Cardiac fibroblast (primary cell): ENCODE results near the gene PITPNM3.

Experiments
- DNase-seq, 2 donors: peaks; one replicate each; pipeline versions ENCODE4 v3.0.0 to v3.0.0-alpha.2; 2010; ENCODE audit warnings: low read depth in 2 of 2
- H3K4me3 ChIP-seq, 2 donors: replicated peaks in 1 of 2; 1 replicate in 1 of 2; 2 replicates in 1 of 2; pipeline ENCODE4 v1.5.1; 2011; ENCODE audit warnings: low read depth in 2 of 2, low read length in 2 of 2, mild to moderate bottlenecking in 2 of 2, moderate library complexity in 1 of 2
- TF ChIP-seq, protein P1 (sequence below): IDR thresholded peaks from one replicate; pipeline ENCODE4 v1.5.1; 2011; ENCODE audit warnings: low read depth, mild to moderate bottlenecking, low read length, inconsistent platforms

Gene PITPNM3

DNA sequence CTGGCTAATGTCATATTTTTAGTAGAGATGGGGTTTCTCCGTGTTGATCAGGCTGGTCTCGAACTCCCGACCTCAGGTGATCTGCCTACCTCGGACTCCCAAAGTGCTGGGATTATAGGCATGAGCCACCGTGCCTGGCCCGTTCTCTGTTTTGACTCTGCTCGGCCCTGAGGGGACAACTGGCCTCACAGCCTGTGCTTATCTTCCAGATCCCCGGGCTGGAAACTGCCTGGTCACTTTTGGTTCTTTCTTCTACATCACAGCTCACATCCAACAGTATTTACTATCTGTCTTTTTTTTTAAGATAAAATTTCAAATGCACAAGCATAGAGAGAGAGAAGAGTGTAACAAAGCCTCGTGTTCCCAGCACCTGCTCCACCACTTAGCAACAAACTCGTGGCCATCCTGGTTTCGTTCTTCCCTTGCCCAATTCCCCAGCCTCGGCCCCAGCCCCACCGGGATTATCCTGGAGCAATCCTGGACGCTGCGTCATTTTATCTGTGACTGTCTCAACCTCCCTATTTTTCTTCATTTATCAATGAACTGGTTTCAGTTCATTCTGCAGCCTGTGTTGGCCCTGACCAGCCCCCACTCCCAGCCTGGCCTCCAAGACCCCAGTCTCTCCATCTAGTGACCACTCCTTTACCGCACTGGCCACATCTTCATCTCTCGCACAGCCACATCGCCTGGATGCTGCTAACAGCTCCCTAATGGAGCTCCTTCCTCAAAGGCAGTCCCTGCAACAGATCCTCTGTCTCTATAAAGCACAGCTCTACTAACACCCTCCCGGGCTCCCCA is 91.0 kb downstream of the PITPNM3 start:
- TF ChIP-seq, protein P1, sequence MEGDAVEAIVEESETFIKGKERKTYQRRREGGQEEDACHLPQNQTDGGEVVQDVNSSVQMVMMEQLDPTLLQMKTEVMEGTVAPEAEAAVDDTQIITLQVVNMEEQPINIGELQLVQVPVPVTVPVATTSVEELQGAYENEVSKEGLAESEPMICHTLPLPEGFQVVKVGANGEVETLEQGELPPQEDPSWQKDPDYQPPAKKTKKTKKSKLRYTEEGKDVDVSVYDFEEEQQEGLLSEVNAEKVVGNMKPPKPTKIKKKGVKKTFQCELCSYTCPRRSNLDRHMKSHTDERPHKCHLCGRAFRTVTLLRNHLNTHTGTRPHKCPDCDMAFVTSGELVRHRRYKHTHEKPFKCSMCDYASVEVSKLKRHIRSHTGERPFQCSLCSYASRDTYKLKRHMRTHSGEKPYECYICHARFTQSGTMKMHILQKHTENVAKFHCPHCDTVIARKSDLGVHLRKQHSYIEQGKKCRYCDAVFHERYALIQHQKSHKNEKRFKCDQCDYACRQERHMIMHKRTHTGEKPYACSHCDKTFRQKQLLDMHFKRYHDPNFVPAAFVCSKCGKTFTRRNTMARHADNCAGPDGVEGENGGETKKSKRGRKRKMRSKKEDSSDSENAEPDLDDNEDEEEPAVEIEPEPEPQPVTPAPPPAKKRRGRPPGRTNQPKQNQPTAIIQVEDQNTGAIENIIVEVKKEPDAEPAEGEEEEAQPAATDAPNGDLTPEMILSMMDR, result no peak
- no peak overlapping the region for H3K4me3 ChIP-seq
- no peak for DNase-seq

- no peak for DNase-seq
- no peak overlapping the region for H3K4me3 ChIP-seq
- TF ChIP-seq, protein P1, result no peak
These were observed 91.8 kb downstream of the PITPNM3 start for GRCh38 chr17:6464446-6465041.

DNA sequence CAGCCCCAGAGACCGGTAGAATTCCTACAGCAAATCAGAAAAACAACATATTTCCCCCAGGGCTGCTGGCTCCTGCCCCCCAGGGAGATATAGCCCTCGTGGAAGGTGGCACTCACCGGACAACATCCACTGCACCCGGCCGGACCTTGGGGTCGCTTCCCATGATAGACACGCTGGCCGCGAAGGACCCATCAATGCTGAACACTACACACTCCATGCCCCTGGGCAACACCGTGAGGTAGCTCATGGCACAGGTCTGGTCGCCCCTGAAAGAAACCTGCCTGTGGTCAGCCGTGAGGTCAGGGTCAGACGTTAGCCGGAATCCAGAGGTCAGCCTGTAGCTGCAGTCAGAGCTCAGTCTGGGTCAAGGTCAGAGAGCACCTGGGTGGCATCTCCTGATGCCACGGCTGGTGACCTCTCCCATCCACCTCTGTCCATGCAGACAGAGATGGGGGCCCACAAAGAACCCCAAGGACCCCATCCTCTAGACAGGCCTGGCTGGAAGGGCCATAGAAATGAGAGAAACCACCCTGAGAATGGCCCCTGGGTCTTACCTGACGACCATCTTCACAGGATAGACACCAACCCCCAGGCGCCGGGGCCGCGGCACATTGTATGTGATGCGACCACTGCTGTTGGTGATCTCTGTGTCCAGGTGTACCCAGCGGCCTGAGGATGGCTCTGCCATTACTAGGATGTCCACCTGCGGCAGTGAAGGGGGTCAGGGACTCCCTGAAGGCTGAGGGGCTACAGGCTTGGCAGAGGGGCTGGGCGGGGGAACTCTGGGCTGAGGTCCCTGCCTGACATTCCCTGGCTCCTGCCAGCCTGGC is 92.5 kb downstream of the PITPNM3 start:
- TF ChIP-seq, protein P1, result no peak
- DNase-seq, result no peak

GRCh38 chr17:6462692-6463091 is 93.7 kb downstream of the PITPNM3 start:
- TF ChIP-seq, protein P1, result no peak
- DNase-seq, result no peak
- no peak overlapping the region for H3K4me3 ChIP-seq

More for the DNA sequence above, 92.5 kb downstream of the PITPNM3 start:
- H3K4me3 ChIP-seq, result no peak overlapping the region

DNA sequence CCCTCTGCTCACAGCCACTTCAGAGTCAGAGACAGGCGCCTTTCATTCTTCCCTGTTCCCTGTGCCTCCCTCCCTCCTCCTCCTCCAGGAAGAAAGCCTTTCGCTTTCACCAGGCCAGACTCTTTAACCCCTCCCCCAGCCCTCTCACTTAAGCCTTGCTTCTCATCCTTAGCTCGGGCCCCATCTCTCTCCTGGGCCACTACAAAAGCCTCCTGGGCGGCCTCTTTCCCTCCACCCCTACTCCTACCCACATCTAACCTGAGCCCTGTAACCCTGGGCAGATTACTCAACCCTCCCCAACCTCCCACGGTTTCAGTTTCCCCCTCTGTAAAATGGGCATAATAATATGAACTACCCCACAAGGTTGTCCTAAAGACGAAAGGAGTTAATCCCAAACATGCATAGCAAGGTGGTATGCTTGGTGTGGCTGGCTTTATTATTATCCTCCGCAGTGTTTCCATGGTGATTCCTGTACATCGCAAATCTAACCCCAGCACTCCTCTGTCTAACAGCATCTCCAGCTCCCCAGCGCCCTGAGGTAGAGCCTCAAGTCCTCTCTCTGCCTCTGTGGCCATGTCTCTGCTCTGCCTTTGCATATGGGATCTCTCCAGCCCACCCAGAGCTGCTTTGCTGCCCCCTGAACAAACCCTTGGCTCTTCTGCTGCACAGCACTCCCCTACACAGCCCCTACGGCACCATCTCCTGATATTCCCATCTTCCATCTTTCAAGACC is 94.4 kb downstream of the PITPNM3 start:
- DNase-seq, result no peak
- TF ChIP-seq, protein P1, result no peak
- no peak overlapping the region for H3K4me3 ChIP-seq

DNA sequence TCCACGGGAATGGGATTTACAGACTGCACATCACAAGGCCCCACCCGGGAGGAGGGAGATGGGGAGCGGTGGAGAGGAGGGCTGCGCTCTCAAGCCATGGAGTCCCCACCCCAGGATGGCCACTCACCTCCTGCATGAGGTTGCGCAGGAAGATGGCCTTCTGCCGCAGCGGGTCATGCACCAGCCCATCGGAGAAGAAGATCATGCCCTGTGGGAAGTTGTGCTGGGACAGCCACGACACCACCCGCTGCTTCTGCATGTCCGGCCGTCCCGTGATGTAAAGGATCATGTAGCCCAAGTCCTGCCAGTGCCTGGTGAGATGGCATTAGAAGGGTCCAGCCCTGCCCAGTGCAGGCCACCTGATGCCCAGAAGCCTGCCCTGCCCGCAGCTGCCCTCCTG is 95.1 kb downstream of the PITPNM3 start:
- DNase-seq, result no peak
- TF ChIP-seq, protein P1, result no peak
- H3K4me3 ChIP-seq, result no peak overlapping the region
